PFSK-1 (cell line): Measurements from ENCODE around the gene CPOX.

Source experiments
- FOXP2 ChIP-seq: optimal IDR thresholded peaks from 2 replicates; pipeline ENCODE3; 2011; ENCODE audit warnings: borderline replicate concordance, control low read depth, inconsistent platforms; ENCODE audit not compliant: insufficient read depth; ENCODE audit errors: extremely low read length, extremely low read depth
- POLR2AphosphoS5 ChIP-seq: IDR thresholded peaks from 2 replicates; pipeline ENCODE4 v1.6.1; 2012; ENCODE audit warnings: low read depth, mild to moderate bottlenecking, control low read depth, low read length, moderate library complexity
- TAF1 ChIP-seq: IDR thresholded peaks from 2 replicates; pipeline ENCODE4 v1.6.1; 2012; ENCODE audit warnings: low read length, control low read depth, borderline replicate concordance; ENCODE audit not compliant: insufficient read depth
- TF ChIP-seq, protein P1 (sequence below), 2 experiments: IDR thresholded peaks; 2 replicates each; pipeline versions ENCODE4 v1.6.1 to v1.8.0; 2011 to 2012; ENCODE audit warnings: low read depth in 2 of 2, low read length in 2 of 2, control low read depth in 1 of 2, inconsistent platforms in 1 of 2, mild to moderate bottlenecking in 1 of 2, moderate library complexity in 1 of 2; ENCODE audit not compliant: insufficient read depth in 1 of 2

- TF ChIP-seq POLR2AphosphoS5 = no peak
- TF ChIP-seq, protein P1, sequence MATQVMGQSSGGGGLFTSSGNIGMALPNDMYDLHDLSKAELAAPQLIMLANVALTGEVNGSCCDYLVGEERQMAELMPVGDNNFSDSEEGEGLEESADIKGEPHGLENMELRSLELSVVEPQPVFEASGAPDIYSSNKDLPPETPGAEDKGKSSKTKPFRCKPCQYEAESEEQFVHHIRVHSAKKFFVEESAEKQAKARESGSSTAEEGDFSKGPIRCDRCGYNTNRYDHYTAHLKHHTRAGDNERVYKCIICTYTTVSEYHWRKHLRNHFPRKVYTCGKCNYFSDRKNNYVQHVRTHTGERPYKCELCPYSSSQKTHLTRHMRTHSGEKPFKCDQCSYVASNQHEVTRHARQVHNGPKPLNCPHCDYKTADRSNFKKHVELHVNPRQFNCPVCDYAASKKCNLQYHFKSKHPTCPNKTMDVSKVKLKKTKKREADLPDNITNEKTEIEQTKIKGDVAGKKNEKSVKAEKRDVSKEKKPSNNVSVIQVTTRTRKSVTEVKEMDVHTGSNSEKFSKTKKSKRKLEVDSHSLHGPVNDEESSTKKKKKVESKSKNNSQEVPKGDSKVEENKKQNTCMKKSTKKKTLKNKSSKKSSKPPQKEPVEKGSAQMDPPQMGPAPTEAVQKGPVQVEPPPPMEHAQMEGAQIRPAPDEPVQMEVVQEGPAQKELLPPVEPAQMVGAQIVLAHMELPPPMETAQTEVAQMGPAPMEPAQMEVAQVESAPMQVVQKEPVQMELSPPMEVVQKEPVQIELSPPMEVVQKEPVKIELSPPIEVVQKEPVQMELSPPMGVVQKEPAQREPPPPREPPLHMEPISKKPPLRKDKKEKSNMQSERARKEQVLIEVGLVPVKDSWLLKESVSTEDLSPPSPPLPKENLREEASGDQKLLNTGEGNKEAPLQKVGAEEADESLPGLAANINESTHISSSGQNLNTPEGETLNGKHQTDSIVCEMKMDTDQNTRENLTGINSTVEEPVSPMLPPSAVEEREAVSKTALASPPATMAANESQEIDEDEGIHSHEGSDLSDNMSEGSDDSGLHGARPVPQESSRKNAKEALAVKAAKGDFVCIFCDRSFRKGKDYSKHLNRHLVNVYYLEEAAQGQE (IDR thresholded peaks at IDR 0.05; ENCODE audit: insufficient read depth in 1 of 2, low read depth in 2 of 2, low read length in 2 of 2) = no peak
- TF ChIP-seq FOXP2 = no peak
- no peak for TF ChIP-seq TAF1
Measured at GRCh38 chr3:98541695-98542094, 51.7 kb downstream of the CPOX start.
